ENCODE results near the gene MYO1D.
A peak's percentile ranks its signal among the peaks of the same experiment; 100 is the strongest.

The MYO1D gene

DNA sequence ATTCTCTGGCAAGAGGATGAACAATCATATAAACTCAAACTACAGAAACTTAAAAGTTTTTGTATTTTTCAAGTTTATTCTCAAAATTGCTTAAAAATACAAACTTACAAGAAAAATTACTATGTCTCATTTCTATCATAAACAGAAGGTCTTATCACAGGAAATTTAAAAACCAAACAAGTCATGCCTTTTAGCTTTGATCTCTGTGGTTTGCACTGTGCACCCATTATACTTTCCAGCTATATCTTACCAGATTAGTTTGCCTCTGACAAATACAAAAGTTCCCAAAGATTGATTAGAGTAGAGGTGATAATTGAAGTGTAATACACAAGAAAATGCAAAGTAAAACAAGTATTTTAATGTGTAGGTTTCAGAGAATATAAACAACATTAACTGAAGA, 117.4 kb downstream of the MYO1D start:
- Histone ChIP-seq H3K4me3 (IDR thresholded peaks at IDR 0.05; ENCODE audit: insufficient read depth, low read depth, low read length) (no peak overlapping the region), H3K36me3 (ENCODE audit: insufficient read depth) (no peaks in the 10 kb centered on the region), H3K4me1 (ENCODE audit: low read depth, poor library complexity, severe bottlenecking) (no peaks in the 10 kb centered on the region), H3K9ac (no peak overlapping the region), H3K4me2 (no peak overlapping the region), H3K27me3 (ENCODE audit: insufficient read depth, low read depth) (no peaks in the 10 kb centered on the region), H2AFZ (ENCODE audit: low read depth) (no peak overlapping the region), H3K27ac (no peak overlapping the region), H3K79me2 (ENCODE audit: insufficient read depth, low read depth) (no peaks in the 10 kb centered on the region), H4K20me1 (ENCODE audit: insufficient read depth) (no peaks in the 10 kb centered on the region)
- TF ChIP-seq, protein P1, sequence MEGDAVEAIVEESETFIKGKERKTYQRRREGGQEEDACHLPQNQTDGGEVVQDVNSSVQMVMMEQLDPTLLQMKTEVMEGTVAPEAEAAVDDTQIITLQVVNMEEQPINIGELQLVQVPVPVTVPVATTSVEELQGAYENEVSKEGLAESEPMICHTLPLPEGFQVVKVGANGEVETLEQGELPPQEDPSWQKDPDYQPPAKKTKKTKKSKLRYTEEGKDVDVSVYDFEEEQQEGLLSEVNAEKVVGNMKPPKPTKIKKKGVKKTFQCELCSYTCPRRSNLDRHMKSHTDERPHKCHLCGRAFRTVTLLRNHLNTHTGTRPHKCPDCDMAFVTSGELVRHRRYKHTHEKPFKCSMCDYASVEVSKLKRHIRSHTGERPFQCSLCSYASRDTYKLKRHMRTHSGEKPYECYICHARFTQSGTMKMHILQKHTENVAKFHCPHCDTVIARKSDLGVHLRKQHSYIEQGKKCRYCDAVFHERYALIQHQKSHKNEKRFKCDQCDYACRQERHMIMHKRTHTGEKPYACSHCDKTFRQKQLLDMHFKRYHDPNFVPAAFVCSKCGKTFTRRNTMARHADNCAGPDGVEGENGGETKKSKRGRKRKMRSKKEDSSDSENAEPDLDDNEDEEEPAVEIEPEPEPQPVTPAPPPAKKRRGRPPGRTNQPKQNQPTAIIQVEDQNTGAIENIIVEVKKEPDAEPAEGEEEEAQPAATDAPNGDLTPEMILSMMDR (conservative IDR thresholded peaks at IDR 0.05; ENCODE audit: low read depth, low read length): no peak

DNA sequence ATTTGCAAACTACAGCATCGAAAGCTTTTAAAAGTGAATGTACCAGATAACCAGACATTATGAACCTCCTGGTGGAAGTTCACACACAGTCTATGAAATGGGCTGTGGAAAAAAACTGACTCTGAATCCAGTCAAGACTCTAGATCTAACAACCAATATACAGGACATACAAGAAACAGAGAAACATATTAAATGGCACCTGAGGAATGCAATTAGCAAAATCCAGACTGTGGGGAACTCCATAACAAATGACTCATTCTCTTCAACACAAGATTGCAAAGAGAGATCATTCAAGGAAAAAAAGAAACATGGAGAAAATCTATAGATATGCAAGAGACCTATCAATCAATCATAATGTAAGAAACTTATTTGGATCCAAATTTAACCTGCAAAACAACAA, 119.0 kb downstream of the MYO1D start:
- H3K9ac ChIP-seq: no peak overlapping the region
- no peak overlapping the region for H3K27ac ChIP-seq
- TF ChIP-seq, protein P1 (conservative IDR thresholded peaks at IDR 0.05; ENCODE audit: low read depth, low read length): no peak
- H3K4me3 ChIP-seq (IDR thresholded peaks at IDR 0.05; ENCODE audit: insufficient read depth, low read depth, low read length): no peak overlapping the region
- no peaks in the 10 kb centered on the region for H3K36me3 ChIP-seq (ENCODE audit: insufficient read depth)
- no peak overlapping the region for H3K4me2 ChIP-seq
- no peaks in the 10 kb centered on the region for H4K20me1 ChIP-seq (ENCODE audit: insufficient read depth)
- H3K27me3 ChIP-seq (ENCODE audit: insufficient read depth, low read depth): no peaks in the 10 kb centered on the region
- no peaks in the 10 kb centered on the region for H3K4me1 ChIP-seq (ENCODE audit: low read depth, poor library complexity, severe bottlenecking)
- no peaks in the 10 kb centered on the region for H3K79me2 ChIP-seq (ENCODE audit: insufficient read depth, low read depth)
- H2AFZ ChIP-seq (ENCODE audit: low read depth): no peak overlapping the region

- H3K4me1 ChIP-seq (ENCODE audit: low read depth, poor library complexity, severe bottlenecking): no peaks in the 10 kb centered on the region
- no peak overlapping the region for H3K4me3 ChIP-seq (IDR thresholded peaks at IDR 0.05; ENCODE audit: insufficient read depth, low read depth, low read length)
- H3K27me3 ChIP-seq (ENCODE audit: insufficient read depth, low read depth): no peaks in the 10 kb centered on the region
- no peak overlapping the region for H3K27ac ChIP-seq
- H3K79me2 ChIP-seq (ENCODE audit: insufficient read depth, low read depth): no peaks in the 10 kb centered on the region
- no peak overlapping the region for H2AFZ ChIP-seq (ENCODE audit: low read depth)
- no peaks in the 10 kb centered on the region for H3K36me3 ChIP-seq (ENCODE audit: insufficient read depth)
- TF ChIP-seq, protein P1 (conservative IDR thresholded peaks at IDR 0.05; ENCODE audit: low read depth, low read length): no peak
- H3K9ac ChIP-seq: no peak overlapping the region
- no peak overlapping the region for H3K4me2 ChIP-seq
- H4K20me1 ChIP-seq (ENCODE audit: insufficient read depth): no peaks in the 10 kb centered on the region
Observed at GRCh38 chr17:32756696-32757095, 120.2 kb downstream of the MYO1D start.

GRCh38 chr17:32755045-32755805, 121.7 kb downstream of the MYO1D start:
- Histone ChIP-seq H3K9ac (no peak overlapping the region), H3K27me3 (ENCODE audit: insufficient read depth, low read depth) (no peaks in the 10 kb centered on the region), H3K4me2 (no peak overlapping the region), H3K79me2 (ENCODE audit: insufficient read depth, low read depth) (no peaks in the 10 kb centered on the region), H3K4me1 (ENCODE audit: low read depth, poor library complexity, severe bottlenecking) (no peaks in the 10 kb centered on the region), H3K36me3 (ENCODE audit: insufficient read depth) (no peaks in the 10 kb centered on the region), H3K27ac (no peak overlapping the region), H4K20me1 (ENCODE audit: insufficient read depth) (no peaks in the 10 kb centered on the region), H3K4me3 (IDR thresholded peaks at IDR 0.05; ENCODE audit: insufficient read depth, low read depth, low read length) (no peak overlapping the region), H2AFZ (ENCODE audit: low read depth) (no peak overlapping the region)
- TF ChIP-seq, protein P1 (conservative IDR thresholded peaks at IDR 0.05; ENCODE audit: low read depth, low read length): peak; percentile 73
